GM19328 (cell line): ENCODE data around the gene EPHA2.
"Not testable (repeated sequence)": the region's sequence is repeated elsewhere in the genome, so short reads cannot be mapped to it uniquely, and the experiment has no call there.

ENCODE experiments used
- ATAC-seq: cut with Tn5 transposase; IDR thresholded peaks from one replicate; pipeline ENCODE4 v1.9.1; 2021; ENCODE audit warnings: mild to moderate bottlenecking, moderate library complexity; ENCODE audit not compliant: unreplicated experiment

EPHA2 gene

GRCh38 chr1:16168622-16169360, 12.9 kb upstream of the EPHA2 start:
- no peak for ATAC-seq

- ATAC-seq = not testable (repeated sequence)
These were observed 12.3 kb upstream of the EPHA2 start for GRCh38 chr1:16168144-16168495.

DNA sequence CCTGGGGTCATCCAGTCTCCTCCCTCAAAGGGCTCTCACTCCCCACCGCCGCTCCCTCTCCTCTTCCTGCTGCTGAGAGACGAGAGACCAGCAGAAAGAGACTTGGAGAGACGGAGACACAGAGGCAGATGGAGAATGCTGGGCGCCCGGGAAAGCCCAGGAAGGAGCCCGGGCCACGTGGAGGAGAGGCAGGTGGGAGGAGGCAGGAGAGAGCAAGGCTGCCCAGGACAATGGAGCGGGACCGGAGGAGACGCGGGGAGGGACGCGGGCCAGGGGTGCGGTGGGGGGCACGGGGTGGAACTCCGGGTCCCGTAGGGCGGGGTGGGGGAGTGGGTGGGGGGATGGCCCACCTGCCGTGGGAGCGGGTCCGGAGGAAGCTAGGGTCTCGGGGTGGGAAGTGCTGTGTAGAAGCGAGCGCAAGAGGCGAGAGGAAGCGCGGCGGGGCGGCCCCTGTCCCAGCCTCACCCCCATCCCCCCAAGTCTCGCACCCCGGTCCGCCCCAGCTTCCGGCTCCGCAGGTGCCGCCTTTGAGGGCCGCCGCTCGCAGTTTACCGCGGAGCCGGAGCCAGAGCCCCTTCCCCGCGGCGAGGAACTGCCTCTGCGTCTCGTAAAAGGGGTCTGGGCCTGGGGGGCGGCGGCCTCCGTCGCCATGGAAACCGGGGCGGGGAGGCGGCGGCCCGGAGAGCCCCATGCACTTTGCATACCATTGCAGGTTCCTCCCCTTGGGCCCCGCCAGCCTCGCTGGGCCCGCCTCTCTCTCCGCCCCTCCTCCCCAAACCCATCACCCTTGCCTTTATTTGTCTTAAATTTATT, 11.7 kb upstream of the EPHA2 start:
- no peak for ATAC-seq

- ATAC-seq = no peak
These were observed 10.2 kb upstream of the EPHA2 start for GRCh38 chr1:16166117-16166516.

GRCh38 chr1:16165548-16165947, 9.7 kb upstream of the EPHA2 start:
- no peak for ATAC-seq

DNA sequence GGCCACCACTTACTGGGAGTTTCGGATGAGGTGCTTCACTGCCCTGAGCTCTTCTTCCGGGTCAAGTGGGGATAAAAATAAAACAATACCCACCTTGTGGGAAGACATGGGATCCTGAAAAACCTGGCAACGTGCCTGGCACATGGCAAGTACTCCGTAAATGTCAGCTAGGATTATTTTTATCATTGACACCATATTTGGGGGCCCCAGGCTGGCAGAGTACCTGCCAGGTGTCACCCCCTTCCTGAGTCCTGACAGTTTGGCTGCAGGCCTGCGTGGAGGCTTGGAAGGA, 9.2 kb upstream of the EPHA2 start:
- ATAC-seq = no peak

DNA sequence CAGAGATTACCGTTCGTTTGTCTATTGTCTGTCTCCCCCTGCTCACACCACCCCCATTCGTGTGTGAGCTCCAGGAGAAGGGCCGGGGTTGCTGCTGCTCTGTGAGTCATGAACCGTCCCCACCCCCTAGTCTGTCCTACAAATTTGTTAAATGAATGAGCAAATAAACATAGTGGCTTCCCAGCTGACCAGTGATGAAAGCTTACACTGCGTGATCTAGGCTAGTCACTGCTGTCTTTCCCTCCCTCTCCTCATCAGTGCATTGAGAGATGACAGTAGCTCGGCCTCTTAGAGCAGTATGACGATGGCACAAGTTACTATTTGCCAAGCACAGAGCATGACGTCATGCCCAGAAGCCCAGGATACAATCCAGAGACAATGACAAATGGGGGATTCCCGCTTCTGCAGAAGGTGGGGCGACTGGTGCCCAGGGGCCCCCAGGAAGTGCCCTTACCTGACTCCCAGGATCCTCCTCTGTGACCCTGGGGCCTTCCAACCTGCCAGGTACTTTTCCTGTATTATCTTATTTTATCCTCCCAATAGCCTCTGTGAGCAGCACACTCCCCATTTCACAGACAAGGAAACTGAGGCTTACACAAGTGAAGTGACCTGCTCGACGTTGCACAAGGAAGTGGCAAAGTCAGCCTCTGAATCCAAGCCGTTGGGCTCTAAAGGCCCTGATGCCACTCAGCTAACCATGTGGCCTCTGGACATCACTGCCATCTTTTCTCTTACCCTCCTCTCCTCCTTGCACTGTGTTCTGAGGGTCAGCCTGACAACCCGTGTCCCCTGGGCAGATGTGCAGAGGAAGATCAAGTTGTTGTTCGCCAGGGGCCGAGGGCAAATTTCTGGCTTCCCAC, 8.6 kb upstream of the EPHA2 start:
- no peak for ATAC-seq

DNA sequence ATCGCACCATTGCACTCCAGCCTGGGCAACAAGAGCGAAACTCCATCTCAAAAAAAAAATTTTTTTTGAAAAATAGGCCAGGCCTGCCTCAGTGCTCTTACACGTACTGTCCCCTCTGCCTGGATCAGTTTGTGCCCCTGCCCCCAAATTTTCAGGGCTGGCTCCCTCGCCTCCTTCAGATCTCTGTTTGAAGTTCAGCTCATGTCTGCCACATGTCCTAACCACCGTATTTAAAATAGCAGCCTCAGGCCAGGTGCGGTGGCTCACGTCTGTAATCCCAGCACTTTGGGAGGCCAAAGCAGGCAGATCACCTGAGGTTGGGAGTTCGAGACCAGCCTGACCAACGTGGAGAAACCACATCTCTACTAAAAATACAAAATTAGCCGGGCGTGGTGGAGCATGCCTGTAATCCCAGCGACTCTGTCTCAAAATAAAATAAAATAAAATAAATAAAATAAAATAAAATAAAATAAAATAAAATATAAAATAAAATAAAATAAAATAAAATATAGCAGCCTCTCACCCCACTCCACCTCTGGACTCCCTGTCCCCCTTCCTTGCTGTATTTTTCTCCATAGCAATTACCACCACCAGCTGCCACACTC, 7.8 kb upstream of the EPHA2 start:
- not testable (repeated sequence) for ATAC-seq

DNA sequence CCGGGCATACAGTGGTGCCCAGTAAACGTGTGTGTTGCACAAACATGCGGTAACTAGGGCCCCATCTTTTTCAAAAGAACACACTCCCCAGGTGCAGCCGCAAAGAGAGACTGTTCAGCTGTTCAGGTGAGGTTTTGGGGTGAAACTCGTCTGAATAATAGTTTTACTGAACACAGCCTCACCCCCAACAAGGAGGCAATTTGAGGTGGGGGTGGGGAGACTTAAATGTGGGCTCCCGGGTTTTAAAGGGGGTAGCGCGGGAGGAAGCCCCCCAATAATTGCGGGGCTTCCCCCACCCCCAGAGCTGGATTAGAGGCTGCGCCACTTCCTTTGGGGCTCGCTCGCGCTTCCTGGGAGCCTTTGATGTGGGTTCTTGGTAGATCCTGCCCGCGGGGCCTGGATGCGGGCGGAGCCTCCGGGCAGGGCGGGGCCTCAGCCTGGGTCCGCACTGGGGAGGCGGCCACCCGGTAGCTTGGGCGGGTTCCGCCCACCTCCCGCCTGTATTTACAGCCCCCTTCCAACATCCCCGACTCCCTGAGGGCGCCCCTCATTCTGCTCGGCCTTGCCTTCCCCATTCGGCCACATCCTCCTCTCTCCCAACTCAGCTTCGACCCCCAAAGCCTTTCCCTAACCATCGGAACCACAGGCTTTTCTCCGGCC, 6.4 kb upstream of the EPHA2 start:
- no peak for ATAC-seq

GRCh38 chr1:16161717-16162116, 5.8 kb upstream of the EPHA2 start:
- no peak for ATAC-seq

GRCh38 chr1:16158993-16159831, 3.3 kb upstream of the EPHA2 start:
- no peak for ATAC-seq

GRCh38 chr1:16158025-16158424, 2.2 kb upstream of the EPHA2 start:
- no peak for ATAC-seq

GRCh38 chr1:16156848-16157495, 1.1 kb upstream of the EPHA2 start:
- ATAC-seq = no peak

- ATAC-seq = no peak
These were observed 1.7 kb downstream of the EPHA2 start for GRCh38 chr1:16153999-16154673.

DNA sequence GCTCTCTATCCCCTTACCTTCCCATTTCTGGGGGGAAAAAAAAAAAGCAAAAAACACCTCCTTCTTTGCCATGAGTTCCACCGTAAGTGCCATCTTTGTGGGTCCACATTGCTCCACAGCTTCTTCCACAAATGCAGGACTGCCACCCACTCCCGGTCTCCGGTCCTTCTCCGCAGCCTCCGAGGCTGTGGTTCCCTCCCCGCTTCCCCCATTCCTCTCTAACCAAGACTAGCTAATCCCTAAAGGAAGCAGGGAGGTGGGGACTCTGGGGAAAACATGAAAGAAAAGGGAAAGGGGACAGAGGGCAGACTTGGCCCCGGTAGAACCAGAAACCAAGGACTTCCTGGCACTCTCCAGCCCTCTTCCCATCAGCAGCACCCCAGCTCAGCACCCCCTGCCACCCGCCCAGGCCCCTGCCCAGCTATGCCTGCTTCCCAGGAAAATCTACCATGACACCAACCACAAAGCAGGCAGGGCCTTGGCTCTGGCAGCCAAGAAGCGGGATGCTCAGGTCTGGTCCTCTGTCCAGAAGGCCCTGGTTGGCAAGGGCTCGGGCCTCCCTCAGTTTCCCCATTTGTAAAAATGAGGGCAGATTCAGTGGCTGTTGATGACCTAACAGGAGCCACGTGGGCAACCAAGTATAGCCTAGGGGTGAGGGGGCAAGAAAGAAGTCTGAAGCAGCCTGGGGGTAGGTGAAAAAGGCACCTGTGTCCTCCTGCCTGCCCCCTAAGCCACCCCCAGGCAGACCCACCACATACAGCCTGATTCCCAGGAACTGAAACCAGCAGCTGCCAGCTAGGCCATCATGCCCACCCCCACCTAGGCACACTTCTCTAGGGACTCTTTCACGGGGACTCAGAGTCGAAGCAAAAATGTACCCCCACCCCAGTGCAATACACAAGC, 2.5 kb downstream of the EPHA2 start:
- ATAC-seq = no peak

- no peak for ATAC-seq
These were observed 3.3 kb downstream of the EPHA2 start for GRCh38 chr1:16152481-16153087.

- no peak for ATAC-seq
These were observed 3.9 kb downstream of the EPHA2 start for GRCh38 chr1:16151995-16152384.
